Breast epithelium (tissue), 3 donors: ENCODE results near the gene DBNDD1.

Source experiments
- POLR2AphosphoS5 ChIP-seq, 3 donors: sonication (generic); formaldehyde crosslinking; IDR thresholded peaks; one replicate each; pipeline ENCODE4 v1.6.1; 2017; ENCODE audit warnings: antibody characterized with exemption in 3 of 3
- TF ChIP-seq, protein P1 (sequence below), 3 donors: fragments of 450-650 bp; IDR thresholded peaks; one replicate each; pipeline ENCODE4 v1.5.1; 2016 to 2017; ENCODE audit warnings: antibody characterized with exemption in 3 of 3, mild to moderate bottlenecking in 3 of 3, moderate library complexity in 3 of 3

DNA sequence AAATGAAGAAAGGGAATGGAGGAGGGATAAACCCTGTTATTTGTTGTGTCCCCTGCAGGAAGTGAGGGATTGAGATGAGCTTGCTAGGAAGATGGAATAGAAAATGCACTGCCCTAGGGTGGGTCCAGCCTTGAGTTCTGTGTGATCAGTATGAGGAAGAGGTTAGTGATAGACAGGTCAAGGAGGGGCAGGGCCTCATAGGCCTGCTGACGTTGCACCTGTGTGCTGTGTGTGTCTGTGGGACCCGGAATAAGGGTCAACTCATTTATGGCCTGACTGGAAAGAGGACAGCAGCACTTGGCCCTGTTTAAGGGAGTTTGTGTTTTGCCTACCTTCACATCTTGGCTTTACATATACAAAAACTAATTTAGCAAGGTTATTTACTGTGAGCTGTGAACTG, 44.4 kb downstream of the DBNDD1 start:
- TF ChIP-seq, protein P1, sequence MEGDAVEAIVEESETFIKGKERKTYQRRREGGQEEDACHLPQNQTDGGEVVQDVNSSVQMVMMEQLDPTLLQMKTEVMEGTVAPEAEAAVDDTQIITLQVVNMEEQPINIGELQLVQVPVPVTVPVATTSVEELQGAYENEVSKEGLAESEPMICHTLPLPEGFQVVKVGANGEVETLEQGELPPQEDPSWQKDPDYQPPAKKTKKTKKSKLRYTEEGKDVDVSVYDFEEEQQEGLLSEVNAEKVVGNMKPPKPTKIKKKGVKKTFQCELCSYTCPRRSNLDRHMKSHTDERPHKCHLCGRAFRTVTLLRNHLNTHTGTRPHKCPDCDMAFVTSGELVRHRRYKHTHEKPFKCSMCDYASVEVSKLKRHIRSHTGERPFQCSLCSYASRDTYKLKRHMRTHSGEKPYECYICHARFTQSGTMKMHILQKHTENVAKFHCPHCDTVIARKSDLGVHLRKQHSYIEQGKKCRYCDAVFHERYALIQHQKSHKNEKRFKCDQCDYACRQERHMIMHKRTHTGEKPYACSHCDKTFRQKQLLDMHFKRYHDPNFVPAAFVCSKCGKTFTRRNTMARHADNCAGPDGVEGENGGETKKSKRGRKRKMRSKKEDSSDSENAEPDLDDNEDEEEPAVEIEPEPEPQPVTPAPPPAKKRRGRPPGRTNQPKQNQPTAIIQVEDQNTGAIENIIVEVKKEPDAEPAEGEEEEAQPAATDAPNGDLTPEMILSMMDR (IDR thresholded peaks at IDR 0.05): no peak
- TF ChIP-seq POLR2AphosphoS5 (IDR thresholded peaks at IDR 0.05): no peak
